ENCODE measurements around the gene TM6SF1. TPM values are rescaled to one million over a fixed set of nuclear protein-coding genes. Genes with fewer than 3 reads are reported as not detected.
"Not testable (repeated sequence)": the region's sequence is repeated elsewhere in the genome, so short reads cannot be mapped to it uniquely, and the experiment has no call there.

TM6SF1 gene
- total RNA-seq, 2 experiments from 2014 or later, result 18.2 to 22.1 TPM

DNA sequence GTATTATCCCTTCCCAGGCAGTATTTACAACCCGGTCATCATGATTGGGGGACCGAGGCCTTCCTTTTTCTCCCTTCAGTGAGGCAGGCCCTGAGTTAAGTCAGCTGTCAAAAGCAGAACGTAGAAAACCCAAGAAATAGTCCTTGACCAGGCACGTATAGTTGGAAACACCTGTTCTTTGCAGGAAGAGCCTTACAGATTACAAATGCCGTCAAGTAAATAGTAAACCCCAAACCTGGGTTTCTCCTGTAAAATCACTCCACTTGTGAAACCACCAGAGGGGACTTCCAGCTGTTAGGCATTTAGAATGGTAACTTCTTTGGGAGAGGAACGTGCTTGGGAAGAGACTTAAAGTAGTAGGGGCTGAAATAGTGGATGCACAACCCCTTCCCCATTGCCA is 39.4 kb upstream of the TM6SF1 start:
- Mint-ChIP-seq H3K36me3 (ENCODE audit: low read depth) (peaks cover 17% of the 10 kb centered on the region), H3K4me1 (ENCODE audit: low read depth) (peaks cover 27% of the 10 kb centered on the region), H3K4me3 (no peak overlapping the region), H3K9me3 (ENCODE audit: insufficient read depth) (peaks cover 11% of the 10 kb centered on the region), H3K27ac (peak overlapping the region; percentile 50), H3K27me3 (ENCODE audit: low read depth) (no peaks in the 10 kb centered on the region)
- CTCF ChIA-PET, result interaction anchor here (1.7 to 4.5 kb wide), 3 partner anchors 11 to 97 kb away, joined by 4 to 22 read pairs (median 6); partner anchors contain the start of gene C15orf40
- no peak for DNase-seq
- ATAC-seq, result no peak
- POLR2A ChIA-PET, result interaction anchor here (0.7 to 2.1 kb wide), 7 partner anchors 27 to 138 kb away, joined by 4 to 17 read pairs (median 5); partner anchors contain the start of genes C15orf40 and TM6SF1

- H3K36me3 Mint-ChIP-seq (ENCODE audit: low read depth), result peaks cover 18% of the 10 kb centered on the region
- not testable (repeated sequence) for H3K27me3 Mint-ChIP-seq (ENCODE audit: low read depth); H3K27ac Mint-ChIP-seq; H3K4me3 Mint-ChIP-seq
- DNase-seq (peak; percentile 60), ATAC-seq (peak; percentile 1)
- POLR2A ChIA-PET, result interaction anchor here (1.7 kb wide), 1 partner anchor 57 kb away, joined by 4 read pairs; no protein-coding TSS in a partner anchor
- H3K9me3 Mint-ChIP-seq (ENCODE audit: insufficient read depth), result peaks cover 11% of the 10 kb centered on the region
- H3K4me1 Mint-ChIP-seq (ENCODE audit: low read depth), result peaks cover 27% of the 10 kb centered on the region
- CTCF ChIA-PET, result interaction anchor here (4.5 kb wide), 1 partner anchor 58 kb away, joined by 22 read pairs; the partner anchor contains the start of gene C15orf40
Observed at GRCh38 chr15:83069211-83069642, 38.2 kb upstream of the TM6SF1 start.

DNA sequence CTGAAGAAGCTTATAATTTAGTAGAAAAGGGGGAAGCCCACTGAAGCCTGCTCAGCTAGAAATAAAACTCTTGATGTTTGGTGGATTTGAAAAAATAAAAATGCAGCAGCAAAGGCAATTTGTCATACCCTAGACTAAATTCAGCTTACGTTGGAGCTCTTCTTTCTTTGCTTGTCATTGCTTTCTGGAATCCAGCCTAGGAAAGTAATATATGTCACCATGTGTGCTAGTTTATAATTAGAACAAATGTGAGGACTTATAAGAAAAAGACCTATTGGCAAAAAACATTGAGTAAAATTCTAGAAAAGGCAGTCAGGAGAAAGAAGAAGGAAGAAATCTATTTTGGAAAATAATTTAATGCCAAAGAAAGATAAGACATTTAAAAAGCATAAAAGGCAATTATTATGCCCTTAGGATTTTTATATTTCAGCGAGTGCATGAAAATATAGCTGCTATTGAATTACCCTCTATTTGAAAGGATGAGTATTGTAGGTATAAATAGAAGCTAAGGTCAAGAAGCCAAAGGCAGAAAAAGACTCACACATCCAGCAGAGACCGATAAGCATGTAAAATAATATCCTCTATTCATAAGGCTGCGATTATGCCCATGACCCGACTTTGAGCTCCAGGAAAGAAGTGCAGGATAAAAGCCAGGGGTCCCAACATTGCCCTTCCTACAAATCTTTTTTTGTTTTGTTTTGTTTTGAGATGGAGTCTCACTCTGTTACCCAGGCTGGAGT is 29.8 kb upstream of the TM6SF1 start:
- H3K36me3 Mint-ChIP-seq (ENCODE audit: low read depth), result peaks cover 3% of the 10 kb centered on the region
- no peak overlapping the region for H3K27ac Mint-ChIP-seq
- DNase-seq, result no peak
- CTCF ChIA-PET, result interaction anchor here (1.3 kb wide), 1 partner anchor 31 kb away, joined by 4 read pairs; no protein-coding TSS in a partner anchor
- no peak for ATAC-seq
- no peak overlapping the region for H3K4me3 Mint-ChIP-seq
- POLR2A ChIA-PET, result no interaction called here
- peaks cover 5% of the 10 kb centered on the region for H3K4me1 Mint-ChIP-seq (ENCODE audit: low read depth)
- peaks cover 32% of the 10 kb centered on the region for H3K27me3 Mint-ChIP-seq (ENCODE audit: low read depth)
- peaks cover 3% of the 10 kb centered on the region for H3K9me3 Mint-ChIP-seq (ENCODE audit: insufficient read depth)

DNA sequence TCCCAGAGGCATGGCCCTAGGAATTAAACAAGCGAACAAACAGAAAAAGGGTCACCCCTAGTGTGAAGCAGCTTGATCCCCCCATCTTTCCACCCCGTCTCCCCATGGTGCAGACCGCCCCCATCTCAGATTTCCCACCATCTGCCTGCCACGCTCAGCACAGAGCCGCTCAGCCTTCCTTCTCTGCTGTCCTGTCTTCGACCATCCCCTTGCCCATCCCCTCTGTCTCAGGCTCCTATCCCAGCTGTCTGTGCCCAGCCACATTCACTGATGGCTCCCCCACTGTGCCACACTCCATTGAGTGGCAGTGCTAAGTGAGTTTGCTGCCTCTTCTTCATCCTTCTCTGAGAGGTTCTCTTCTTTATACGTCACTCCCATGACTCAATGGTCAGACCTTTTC is 28.7 kb upstream of the TM6SF1 start:
- ChIA-PET POLR2A (no interaction called here), CTCF (no interaction called here)
- Mint-ChIP-seq H3K27ac (no peak overlapping the region), H3K4me1 (ENCODE audit: low read depth) (peaks cover 5% of the 10 kb centered on the region), H3K27me3 (ENCODE audit: low read depth) (peaks cover 35% of the 10 kb centered on the region), H3K36me3 (ENCODE audit: low read depth) (peaks cover 3% of the 10 kb centered on the region), H3K4me3 (no peak overlapping the region), H3K9me3 (ENCODE audit: insufficient read depth) (no peaks in the 10 kb centered on the region)
- ATAC-seq (no peak), DNase-seq (no peak)

DNA sequence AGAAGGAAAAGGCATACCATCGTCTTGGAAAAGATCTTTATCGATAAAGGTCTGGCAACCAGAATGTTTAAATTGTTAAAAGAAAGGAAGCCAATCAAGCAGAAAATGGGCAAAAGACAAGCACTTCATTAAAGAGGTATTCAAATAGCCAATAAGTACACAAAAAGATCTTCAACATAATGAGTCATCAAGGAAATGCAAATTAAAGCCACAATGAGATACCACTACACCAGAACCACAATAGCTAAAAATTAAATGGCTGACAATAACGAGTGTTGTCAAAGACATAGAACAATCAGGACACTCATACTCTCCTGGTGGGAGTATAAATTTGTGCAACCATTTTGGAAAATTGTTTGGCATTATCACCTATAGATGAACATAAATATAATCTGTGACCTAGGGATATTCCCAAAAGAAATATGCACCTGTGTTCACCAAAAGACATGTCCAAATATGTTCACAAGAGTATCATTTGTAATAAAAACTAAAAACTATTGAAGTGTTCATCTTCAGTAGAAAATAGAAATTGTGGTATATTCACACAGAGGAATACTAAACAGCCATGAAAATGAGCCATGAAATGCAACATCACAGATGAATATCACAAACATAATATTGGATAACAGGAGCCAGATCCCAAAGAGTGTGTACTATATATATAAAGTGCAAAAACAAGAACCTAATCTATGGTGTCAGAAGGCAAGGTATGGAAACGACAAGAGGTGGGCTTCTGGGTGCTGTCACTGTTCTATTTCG is 26.0 kb upstream of the TM6SF1 start:
- POLR2A ChIA-PET, result no interaction called here
- no peak overlapping the region for H3K4me3 Mint-ChIP-seq
- CTCF ChIA-PET, result no interaction called here
- H3K36me3 Mint-ChIP-seq (ENCODE audit: low read depth), result no peaks in the 10 kb centered on the region
- H3K27me3 Mint-ChIP-seq (ENCODE audit: low read depth), result peaks cover 33% of the 10 kb centered on the region
- H3K4me1 Mint-ChIP-seq (ENCODE audit: low read depth), result peaks cover 5% of the 10 kb centered on the region
- no peak overlapping the region for H3K27ac Mint-ChIP-seq
- DNase-seq, result no peak
- H3K9me3 Mint-ChIP-seq (ENCODE audit: insufficient read depth), result peaks cover 3% of the 10 kb centered on the region
- no peak for ATAC-seq

DNA sequence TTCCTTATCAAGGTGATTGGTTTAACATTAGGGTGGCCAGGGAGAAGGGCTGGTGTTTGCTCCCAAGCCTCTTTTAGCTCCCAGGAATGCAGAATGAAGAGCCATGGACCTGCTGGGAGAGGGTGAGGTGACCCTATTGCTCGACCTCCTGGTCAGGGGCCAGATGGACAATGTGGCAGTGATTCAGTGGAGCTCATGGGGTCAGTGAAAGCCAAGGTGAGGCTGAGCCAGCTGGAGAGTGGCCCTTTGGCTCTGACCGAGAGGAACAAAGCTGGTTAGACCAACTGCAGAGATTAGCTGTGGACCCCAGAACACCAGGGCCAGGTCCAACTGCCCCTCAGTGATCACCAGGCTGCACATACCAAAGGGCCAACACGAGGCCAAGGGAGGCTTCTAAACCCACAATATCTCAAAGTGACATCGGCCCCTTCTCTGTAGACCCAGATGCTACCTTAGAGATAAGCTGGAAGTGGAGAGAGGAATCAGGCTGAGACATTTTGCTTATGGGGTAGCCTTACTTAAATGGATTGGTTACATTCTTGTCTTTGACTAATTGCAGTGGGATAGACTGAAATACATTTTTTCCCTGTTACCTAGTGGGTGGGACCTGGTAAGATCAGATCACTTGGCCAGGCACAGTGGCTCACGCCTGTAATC is 24.6 kb upstream of the TM6SF1 start:
- CTCF ChIA-PET, result no interaction called here
- ATAC-seq (no peak), DNase-seq (no peak)
- Mint-ChIP-seq H3K4me1 (ENCODE audit: low read depth) (peaks cover 5% of the 10 kb centered on the region), H3K4me3 (no peak overlapping the region), H3K27ac (no peak overlapping the region), H3K36me3 (ENCODE audit: low read depth) (no peaks in the 10 kb centered on the region), H3K9me3 (ENCODE audit: insufficient read depth) (peaks cover 3% of the 10 kb centered on the region), H3K27me3 (ENCODE audit: low read depth) (peaks cover 34% of the 10 kb centered on the region)
- POLR2A ChIA-PET, result interaction anchor here (1.4 kb wide), 1 partner anchor 16 kb away, joined by 3 read pairs; no protein-coding TSS in a partner anchor

DNA sequence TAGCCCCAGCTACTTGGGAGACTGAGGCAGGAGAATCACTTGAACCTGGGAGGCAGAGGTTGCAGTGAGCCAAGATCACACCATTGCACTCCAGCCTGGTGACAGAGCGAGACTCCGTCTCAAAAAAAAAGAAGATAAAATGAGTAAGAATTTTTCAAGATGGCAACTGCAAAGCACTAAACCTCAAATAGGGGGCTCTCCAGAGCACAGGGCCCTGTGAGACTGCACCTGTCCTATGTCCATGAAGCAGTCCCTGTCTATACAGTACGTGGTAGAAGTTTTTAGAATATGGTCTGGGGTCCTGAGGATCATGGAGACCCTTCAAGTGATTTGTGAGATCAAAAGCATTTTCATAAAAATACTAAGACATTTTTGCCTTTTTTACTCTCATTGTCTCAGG is 22.0 kb upstream of the TM6SF1 start:
- H3K36me3 Mint-ChIP-seq (ENCODE audit: low read depth); H3K4me3 Mint-ChIP-seq; H3K4me1 Mint-ChIP-seq (ENCODE audit: low read depth); DNase-seq; CTCF ChIA-PET; H3K27ac Mint-ChIP-seq; POLR2A ChIA-PET; H3K9me3 Mint-ChIP-seq (ENCODE audit: insufficient read depth); ATAC-seq: not testable (repeated sequence)
- peaks cover 26% of the 10 kb centered on the region for H3K27me3 Mint-ChIP-seq (ENCODE audit: low read depth)

- ATAC-seq; H3K9me3 Mint-ChIP-seq (ENCODE audit: insufficient read depth); H3K27ac Mint-ChIP-seq; H3K36me3 Mint-ChIP-seq (ENCODE audit: low read depth); H3K4me1 Mint-ChIP-seq (ENCODE audit: low read depth); CTCF ChIA-PET; H3K4me3 Mint-ChIP-seq; POLR2A ChIA-PET; DNase-seq: not testable (repeated sequence)
- peaks cover 26% of the 10 kb centered on the region for H3K27me3 Mint-ChIP-seq (ENCODE audit: low read depth)
Observed at GRCh38 chr15:83085864-83086552, 21.4 kb upstream of the TM6SF1 start.

DNA sequence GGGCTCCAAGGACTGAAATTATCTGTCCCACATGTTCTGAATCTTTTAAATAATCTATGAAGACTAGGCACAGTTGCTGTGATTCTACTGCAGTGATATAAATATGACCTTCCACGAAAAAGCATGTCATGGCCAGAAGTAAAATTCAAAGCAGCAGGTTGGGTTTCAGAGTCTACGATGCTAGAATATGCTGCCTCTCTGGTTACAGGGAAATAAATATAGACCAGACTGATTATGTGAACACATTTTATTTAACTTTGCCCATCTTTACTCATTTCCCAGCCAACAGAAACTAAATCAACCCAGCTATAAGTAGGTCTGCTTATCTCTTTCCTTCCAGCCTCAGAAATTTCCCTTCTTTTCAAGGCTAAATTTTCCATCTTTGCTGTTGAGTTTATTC is 19.9 kb upstream of the TM6SF1 start:
- no peak overlapping the region for H3K27ac Mint-ChIP-seq
- ChIA-PET CTCF (interaction anchor here (0.7 kb wide), 1 partner anchor 28 kb away, joined by 3 read pairs; no protein-coding TSS in a partner anchor), POLR2A (no interaction called here)
- ATAC-seq (no peak), DNase-seq (no peak)
- H3K27me3 Mint-ChIP-seq (ENCODE audit: low read depth), result peaks cover 21% of the 10 kb centered on the region
- no peaks in the 10 kb centered on the region for H3K36me3 Mint-ChIP-seq (ENCODE audit: low read depth)
- no peak overlapping the region for H3K4me3 Mint-ChIP-seq
- H3K9me3 Mint-ChIP-seq (ENCODE audit: insufficient read depth), result peaks cover 3% of the 10 kb centered on the region
- H3K4me1 Mint-ChIP-seq (ENCODE audit: low read depth), result peaks cover 6% of the 10 kb centered on the region

GRCh38 chr15:83088876-83089275 is 18.6 kb upstream of the TM6SF1 start:
- H3K36me3 Mint-ChIP-seq (ENCODE audit: low read depth), result no peaks in the 10 kb centered on the region
- ChIA-PET POLR2A (no interaction called here), CTCF (no interaction called here)
- H3K27me3 Mint-ChIP-seq (ENCODE audit: low read depth), result peaks cover 18% of the 10 kb centered on the region
- H3K4me3 Mint-ChIP-seq, result no peak overlapping the region
- H3K27ac Mint-ChIP-seq, result no peak overlapping the region
- H3K9me3 Mint-ChIP-seq (ENCODE audit: insufficient read depth), result peaks cover 3% of the 10 kb centered on the region
- ATAC-seq (no peak), DNase-seq (no peak)
- peaks cover 6% of the 10 kb centered on the region for H3K4me1 Mint-ChIP-seq (ENCODE audit: low read depth)

- Mint-ChIP-seq H3K4me1 (ENCODE audit: low read depth) (peaks cover 6% of the 10 kb centered on the region), H3K9me3 (ENCODE audit: insufficient read depth) (no peaks in the 10 kb centered on the region), H3K36me3 (ENCODE audit: low read depth) (no peaks in the 10 kb centered on the region), H3K4me3 (no peak overlapping the region), H3K27me3 (ENCODE audit: low read depth) (peaks cover 16% of the 10 kb centered on the region), H3K27ac (no peak overlapping the region)
- ATAC-seq, result no peak
- POLR2A ChIA-PET, result no interaction called here
- CTCF ChIA-PET, result interaction anchor here (1.0 kb wide), 1 partner anchor 15 kb away, joined by 3 read pairs; no protein-coding TSS in a partner anchor
- no peak for DNase-seq
Observed at GRCh38 chr15:83090465-83090864, 17.0 kb upstream of the TM6SF1 start.
